ENCODE data around the gene TPRN.

GRCh38 chr9:137224830-137225694, 24.5 kb upstream of the TPRN start, which contains the start of gene CYSRT1:
- no peak for TF ChIP-seq CTCF (IDR thresholded peaks at IDR 0.05)
- TF ChIP-seq POLR2A (IDR thresholded peaks at IDR 0.05): no peak
- TF ChIP-seq EP300 (IDR thresholded peaks at IDR 0.05): no peak
